PFSK-1 (cell line): Measurements from ENCODE around the gene ZNF362.

ENCODE experiments used
- FOXP2 ChIP-seq: optimal IDR thresholded peaks from 2 replicates; pipeline ENCODE3; 2011; ENCODE audit warnings: borderline replicate concordance, control low read depth, inconsistent platforms; ENCODE audit not compliant: insufficient read depth; ENCODE audit errors: extremely low read length, extremely low read depth
- POLR2AphosphoS5 ChIP-seq: IDR thresholded peaks from 2 replicates; pipeline ENCODE4 v1.6.1; 2012; ENCODE audit warnings: low read depth, mild to moderate bottlenecking, control low read depth, low read length, moderate library complexity
- REST ChIP-seq, 2 experiments: IDR thresholded peaks; 2 replicates each; pipeline versions ENCODE4 v1.6.1 to v1.8.0; 2011 to 2012; ENCODE audit warnings: low read depth in 2 of 2, low read length in 2 of 2, control low read depth in 1 of 2, inconsistent platforms in 1 of 2, mild to moderate bottlenecking in 1 of 2, moderate library complexity in 1 of 2; ENCODE audit not compliant: insufficient read depth in 1 of 2
- SIN3A ChIP-seq: IDR thresholded peaks from 2 replicates; pipeline ENCODE4 v1.6.1; 2012; ENCODE audit warnings: mild to moderate bottlenecking, low read length, moderate library complexity, borderline replicate concordance; ENCODE audit not compliant: insufficient read depth
- TAF1 ChIP-seq: IDR thresholded peaks from 2 replicates; pipeline ENCODE4 v1.6.1; 2012; ENCODE audit warnings: low read length, control low read depth, borderline replicate concordance; ENCODE audit not compliant: insufficient read depth

GRCh38 chr1:33335020-33335419, 78.7 kb downstream of the ZNF362 start:
- no peak for TF ChIP-seq REST (IDR thresholded peaks at IDR 0.05; ENCODE audit: insufficient read depth in 1 of 2, low read depth in 2 of 2, low read length in 2 of 2)
- no peak for TF ChIP-seq POLR2AphosphoS5
- no peak for TF ChIP-seq SIN3A
- TF ChIP-seq TAF1 = no peak
- TF ChIP-seq FOXP2 = no peak
